Epithelial cell of esophagus (primary cell): Measurements from ENCODE around the gene LARP4B.
A peak's percentile ranks its signal among the peaks of the same experiment; 100 is the strongest.

Experiments
- DNase-seq: peaks from one replicate; pipeline ENCODE4 v3.0.0; 2010; ENCODE audit warnings: low read depth
- H3K4me3 ChIP-seq: 2 replicates; pipeline ENCODE4 v1.5.1; 2011; ENCODE audit warnings: mild to moderate bottlenecking, low read length, control low read depth
- CTCF ChIP-seq: IDR thresholded peaks from 2 replicates; pipeline ENCODE4 v1.5.1; 2011; ENCODE audit warnings: low read depth, mild to moderate bottlenecking, low read length, control low read depth, inconsistent platforms; ENCODE audit not compliant: insufficient read depth; ENCODE audit errors: missing control alignments

The LARP4B gene

GRCh38 chr10:792083-792791 lies 139.3 kb downstream of the LARP4B start:
- no peak for TF ChIP-seq CTCF
- DNase-seq: no peak
- H3K4me3 ChIP-seq: no peak overlapping the region

DNA sequence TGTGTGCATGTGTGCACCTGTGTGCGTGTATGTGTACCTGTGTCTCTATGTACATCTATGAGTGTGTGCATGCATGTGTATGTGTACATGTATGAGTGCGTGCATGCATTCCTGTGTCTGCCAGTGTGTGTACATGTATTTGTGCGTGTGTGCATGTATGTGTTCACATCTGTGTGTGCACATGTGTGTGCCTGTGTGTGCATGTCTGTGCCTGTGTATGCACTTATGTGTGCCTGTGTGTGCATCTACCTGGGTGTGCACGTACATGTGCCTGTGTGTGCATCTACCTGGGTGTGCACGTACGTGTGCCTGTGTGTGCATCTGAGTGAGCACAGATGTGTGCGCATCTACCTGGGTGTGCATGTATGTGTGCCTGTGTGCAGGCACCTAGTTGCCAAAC lies 139.9 kb downstream of the LARP4B start:
- DNase-seq: no peak
- no peak for TF ChIP-seq CTCF
- H3K4me3 ChIP-seq: no peak overlapping the region

- TF ChIP-seq CTCF: no peak
- no peak for DNase-seq
These were observed 140.5 kb downstream of the LARP4B start for GRCh38 chr10:790821-791551.

DNA sequence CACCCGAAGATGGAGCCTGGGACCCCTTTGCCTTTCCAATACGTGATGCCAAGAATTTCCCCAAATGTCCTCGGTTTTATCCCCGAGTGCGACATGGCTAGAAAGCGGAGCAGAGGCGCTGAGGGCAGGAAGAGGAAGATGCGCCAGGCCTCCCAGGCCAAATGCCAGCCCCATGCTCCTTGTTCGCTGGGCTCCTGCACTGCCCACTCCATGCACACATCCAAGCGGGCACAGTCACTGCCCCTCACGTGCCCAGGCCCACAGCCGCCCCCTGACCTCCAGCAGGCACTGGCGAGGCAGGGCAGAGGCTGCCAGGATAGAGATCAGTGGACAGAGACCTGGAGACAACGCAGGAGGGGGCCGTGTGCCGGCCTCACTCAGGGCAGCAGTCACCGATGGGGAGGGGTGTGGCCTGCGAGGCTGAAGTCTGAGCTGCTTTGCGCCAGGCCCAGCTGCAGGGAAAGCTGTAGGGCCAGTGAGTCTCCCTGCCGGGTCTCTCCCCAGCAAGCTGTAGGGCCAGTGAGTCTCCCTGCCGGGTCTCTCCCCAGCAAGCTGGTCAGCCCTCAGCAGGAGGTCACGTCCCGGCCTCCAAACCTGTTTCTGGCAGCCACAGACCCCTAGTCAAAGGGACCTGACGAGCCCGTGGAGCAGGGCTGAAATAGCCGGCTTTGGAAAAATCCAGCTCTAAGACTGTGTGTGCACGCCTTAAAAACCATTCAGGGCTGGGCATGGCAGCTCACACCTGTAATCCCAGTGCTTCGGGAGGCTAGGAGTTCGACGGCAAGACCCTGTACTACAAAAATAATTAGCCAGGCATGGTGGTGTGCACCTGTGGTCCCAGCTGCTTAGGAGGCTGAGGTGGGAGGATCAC lies 141.4 kb downstream of the LARP4B start:
- no peak for DNase-seq
- no peak for TF ChIP-seq CTCF

More at GRCh38 chr10:790821-791551, 140.5 kb downstream of the LARP4B start:
- H3K4me3 ChIP-seq: no peak overlapping the region

GRCh38 chr10:788796-789748 lies 142.4 kb downstream of the LARP4B start:
- peak; percentile 59 for DNase-seq
- H3K4me3 ChIP-seq: peak overlapping the region; percentile 40
- peak; percentile 67 for TF ChIP-seq CTCF

More for the DNA sequence above, 141.4 kb downstream of the LARP4B start:
- H3K4me3 ChIP-seq: no peak overlapping the region

GRCh38 chr10:787933-788651 lies 143.4 kb downstream of the LARP4B start:
- no peak for DNase-seq
- no peak overlapping the region for H3K4me3 ChIP-seq
- no peak for TF ChIP-seq CTCF
